PC-9 (cell line): ENCODE measurements around the gene NLGN1.

Experiments used
- CTCF ChIP-seq: fragments of 200-600 bp; sonication (generic); conservative IDR thresholded peaks from 2 replicates; pipeline ENCODE4 v1.6.1; 2017; ENCODE audit warnings: mixed run types, antibody characterized with exemption, mild to moderate bottlenecking, moderate library complexity
- EZH2 ChIP-seq: fragments of 200-600 bp; sonication (generic); IDR thresholded peaks from 2 replicates; pipeline ENCODE4 v1.8.0; 2017; ENCODE audit warnings: antibody characterized with exemption, low read depth

- TF ChIP-seq EZH2 = no peak
- TF ChIP-seq CTCF = no peak
Measured at GRCh38 chr3:173416070-173416469, 18.5 kb downstream of the NLGN1 start.
